IMR-90 (cell line): ENCODE measurements around the gene ITGA3. TPM values are rescaled to one million over a fixed set of nuclear protein-coding genes. Genes with fewer than 3 reads are reported as not detected.

Source experiments
- ATAC-seq: fragments of 200-7000 bp; cut with Tn5 transposase; 2 replicates; pipeline ENCODE4 v1.9.1; 2020; ENCODE audit warnings: low read depth, mild to moderate bottlenecking, moderate library complexity
- BruUV-seq: library from RNA; stranded (reverse); fragments of 400-500 nt; replicated peaks from 2 replicates; lab custom pipeline; 2021; lab: Mats Ljungman, UMichigan
- CTCF ChIA-PET: fragments of 300-600 bp; formaldehyde crosslinking; extraction: SDS; loops from one replicate; lab custom pipeline; 2021; ENCODE audit warnings: antibody characterized with exemption; lab: Yijun Ruan, JAX
- POLR2A ChIA-PET: fragments of 300-600 bp; sonication (Branson Sonifier 250); formaldehyde crosslinking; loops from one replicate; lab custom pipeline; 2022; ENCODE audit warnings: antibody characterized with exemption; ENCODE audit not compliant: unreplicated experiment; lab: Charles Lee
- DNase-seq: peaks from one replicate; pipeline ENCODE4 v3.0.0; 2013
- H2AFZ ChIP-seq: replicated peaks from 2 replicates; pipeline ENCODE3; 2013; ENCODE audit warnings: low read length, mild to moderate bottlenecking; ENCODE audit not compliant: poor library complexity
- H2AK5ac ChIP-seq: 2 replicates; pipeline ENCODE4 v1.6.1; 2013; ENCODE audit warnings: low read depth, low read length, inconsistent platforms
- H2AK9ac ChIP-seq: replicated peaks from 2 replicates; pipeline ENCODE3; 2013; ENCODE audit warnings: mild to moderate bottlenecking, low read depth, low read length, moderate library complexity; ENCODE audit not compliant: poor library complexity
- H2BK120ac ChIP-seq: 2 replicates; pipeline ENCODE4 v1.6.1; 2013; ENCODE audit warnings: low read depth, low read length, inconsistent platforms
- H2BK15ac ChIP-seq: 3 replicates; pipeline ENCODE4 v1.6.1; 2013; ENCODE audit warnings: low read depth, low read length, inconsistent platforms
- H2BK20ac ChIP-seq: 2 replicates; pipeline ENCODE4 v1.6.1; 2013; ENCODE audit warnings: low read depth, mild to moderate bottlenecking, inconsistent platforms, low read length, moderate library complexity
- H2BK5ac ChIP-seq: 2 replicates; pipeline ENCODE4 v1.6.1; 2013; ENCODE audit warnings: mild to moderate bottlenecking, low read depth, low read length, inconsistent platforms; ENCODE audit not compliant: poor library complexity, severe bottlenecking
- H3K14ac ChIP-seq: replicated peaks from 2 replicates; pipeline ENCODE4 v1.6.1; 2013; ENCODE audit warnings: low read depth, low read length, inconsistent platforms
- H3K18ac ChIP-seq: 2 replicates; pipeline ENCODE4 v1.6.1; 2013; ENCODE audit warnings: low read depth, low read length, control low read depth
- H3K23ac ChIP-seq: 2 replicates; pipeline ENCODE4 v1.6.1; 2013; ENCODE audit warnings: low read depth, low read length, inconsistent platforms
- H3K27ac ChIP-seq: 2 replicates; pipeline ENCODE4 v1.5.1; 2013; ENCODE audit warnings: mild to moderate bottlenecking, control low read depth, low read length; ENCODE audit not compliant: insufficient read depth
- H3K27me3 ChIP-seq: 2 replicates; pipeline ENCODE4 v1.6.1; 2013; ENCODE audit warnings: low read length; ENCODE audit not compliant: control insufficient read depth, insufficient read depth
- H3K36me3 ChIP-seq: 2 replicates; pipeline ENCODE4 v1.6.1; 2013; ENCODE audit warnings: low read length, mixed read lengths; ENCODE audit not compliant: control insufficient read depth, insufficient read depth
- H3K4ac ChIP-seq: 2 replicates; pipeline ENCODE4 v1.6.1; 2013; ENCODE audit warnings: low read depth, low read length, inconsistent platforms
- H3K4me1 ChIP-seq: 2 replicates; pipeline ENCODE4 v1.6.1; 2013; ENCODE audit warnings: low read length, mixed read lengths; ENCODE audit not compliant: control insufficient read depth, insufficient read depth
- H3K4me2 ChIP-seq: 2 replicates; pipeline ENCODE4 v1.6.1; 2013; ENCODE audit warnings: low read depth, mild to moderate bottlenecking, control low read depth, low read length, moderate library complexity
- H3K4me3 ChIP-seq: 2 replicates; pipeline ENCODE4 v1.5.1; 2013; ENCODE audit warnings: low read depth, mild to moderate bottlenecking, control low read depth, low read length, moderate library complexity; ENCODE audit not compliant: insufficient read depth
- H3K56ac ChIP-seq: 2 replicates; pipeline ENCODE4 v1.6.1; 2013; ENCODE audit warnings: low read length, inconsistent platforms; ENCODE audit not compliant: insufficient read depth; ENCODE audit errors: extremely low read depth
- H3K79me1 ChIP-seq, 2 experiments: 2 replicates each; pipeline ENCODE4 v1.6.1; 2013; ENCODE audit warnings: low read length in 2 of 2, inconsistent platforms in 1 of 2, low read depth in 1 of 2
- H3K9ac ChIP-seq: 2 replicates; pipeline ENCODE4 v1.6.1; 2013; ENCODE audit warnings: low read depth, low read length, control low read depth
- H3K9me1 ChIP-seq: 2 replicates; pipeline ENCODE4 v1.6.1; 2013; ENCODE audit warnings: low read length, inconsistent platforms; ENCODE audit not compliant: insufficient read depth
- H3K9me3 ChIP-seq: 2 replicates; pipeline ENCODE4 v1.6.1; 2013; ENCODE audit warnings: low read length; ENCODE audit not compliant: control insufficient read depth, insufficient read depth
- H4K20me1 ChIP-seq: 2 replicates; pipeline ENCODE4 v1.6.1; 2013; ENCODE audit warnings: low read length, inconsistent platforms; ENCODE audit not compliant: insufficient read depth
- H4K5ac ChIP-seq: 2 replicates; pipeline ENCODE4 v1.6.1; 2013; ENCODE audit warnings: mild to moderate bottlenecking, low read depth, low read length, control low read depth
- H4K8ac ChIP-seq, 2 experiments: 2 replicates each; pipeline ENCODE4 v1.6.1; 2013; ENCODE audit warnings: low read depth in 2 of 2, low read length in 2 of 2, control low read depth in 1 of 2, inconsistent platforms in 1 of 2
- H4K91ac ChIP-seq: 2 replicates; pipeline ENCODE4 v1.6.1; 2013; ENCODE audit warnings: low read depth, low read length, inconsistent platforms; ENCODE audit not compliant: insufficient read depth
- CEBPB ChIP-seq: IDR thresholded peaks from 2 replicates; pipeline ENCODE4 v1.6.1; 2012; ENCODE audit warnings: low read depth, low read length, improper control_type of control experiment
- RAD21 ChIP-seq: IDR thresholded peaks from 2 replicates; pipeline ENCODE4 v1.6.1; 2012; ENCODE audit warnings: low read length, improper control_type of control experiment
- WGBS, 2 experiments: methylation state at CpG; one replicate each; pipeline versions ENCODE4 v1.1.5 to v1.1.7; 2013; ENCODE audit warnings: missing lambda C conversion rate in 2 of 2; ENCODE audit not compliant: insufficient read length in 1 of 2; ENCODE audit errors: extremely low coverage in 2 of 2; 5-methylcytosine and 5-hydroxymethylcytosine counted together
- dilution Hi-C: fragments of 300-500 bp; cut with HindIII; formaldehyde crosslinking; loops from one replicate; pipeline ENCODE4 v1.14.3; 2018; ENCODE audit warnings: low sequenced_read_pairs; ENCODE audit not compliant: unreplicated experiment
- in situ Hi-C: fragments of 300-500 bp; cut with MboI; formaldehyde crosslinking; loops from 3 replicates; pipeline ENCODE4 v1.14.3; 2019; ENCODE audit warnings: low sequenced_read_pairs, inconsistent platforms, mixed read lengths
- intact Hi-C: fragments of 100-400 bp; cut with micrococcal nuclease; formaldehyde crosslinking; loops from 2 replicates; pipeline ENCODE4 v1.10.0; 2022
- polyA plus RNA-seq, 3 experiments: library from polyadenylated mRNA; depleted of rRNA; stranded (reverse); fragments of >200 nt; gene quantifications; 2 replicates each; pipeline ENCODE4 v1.2.3, GENCODE V29; 2012; ENCODE audit warnings: low replicate concordance in 1 of 3
- total RNA-seq: library from RNA; depleted of rRNA; stranded (reverse); fragments of >200 nt; gene quantifications from 2 replicates; pipeline ENCODE4 v1.2.3, GENCODE V29; 2012

Gene ITGA3
- total and polyA plus RNA-seq, 2 of the 4 experiments (the other 2 are of a cell fraction), result 78.0 to 202 TPM

DNA sequence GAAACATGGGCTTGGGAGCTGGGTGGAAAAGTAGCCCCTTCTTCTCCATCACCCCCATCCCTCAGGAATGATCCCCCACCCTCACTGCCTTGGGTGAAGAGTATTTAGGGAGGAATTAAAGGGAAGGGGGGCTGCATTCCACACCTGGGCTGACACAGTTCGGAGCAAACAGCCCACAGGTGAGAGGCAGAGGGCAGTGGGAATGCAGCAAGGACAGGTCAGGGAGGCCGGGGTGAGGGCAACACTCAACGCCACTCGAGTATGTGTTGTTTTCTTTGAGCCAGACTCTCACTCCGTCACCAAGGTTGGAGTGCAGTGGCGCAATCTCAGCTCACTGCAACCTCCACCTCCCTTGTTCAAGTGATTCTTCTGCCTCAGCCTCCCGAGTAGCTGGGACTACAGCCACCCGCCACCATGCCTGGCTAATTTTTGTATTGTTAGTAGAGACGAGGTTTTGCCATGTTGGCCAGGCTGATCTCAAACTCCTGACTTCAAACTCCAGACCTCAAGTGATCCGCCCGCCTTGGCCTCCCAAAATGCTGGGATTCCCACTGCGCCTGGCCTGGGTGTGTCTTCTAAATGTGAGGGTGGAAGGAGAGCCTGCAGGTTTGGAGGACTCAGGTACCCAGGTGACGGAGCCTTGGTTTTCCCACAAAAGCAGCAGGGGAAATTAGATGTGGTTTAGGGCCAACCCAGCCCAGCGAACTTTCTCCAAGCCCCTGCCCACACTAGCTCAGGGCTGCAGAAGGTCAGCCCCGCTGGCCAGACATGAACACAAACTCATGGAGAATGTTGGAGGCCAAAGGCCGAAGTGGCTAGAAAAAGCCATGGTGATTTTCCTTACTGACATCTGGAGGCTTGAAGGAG, 21.2 kb upstream of the ITGA3 start:
- ChIA-PET CTCF (interaction anchor here (0.6 to 1.3 kb wide), 2 partner anchors 59 to 60 kb away, joined by 3 to 4 read pairs; no protein-coding TSS in a partner anchor), POLR2A (no interaction called here)
- no peaks in the 10 kb centered on the region for H3K9me3 ChIP-seq
- no peak overlapping the region for H3K4me2 ChIP-seq
- H3K4ac ChIP-seq, result peak overlapping the region; percentile 80
- no peak overlapping the region for H3K27ac ChIP-seq
- no peak for DNase-seq
- H2AK5ac ChIP-seq, result peak overlapping the region; percentile 62
- peaks cover 38% of the 10 kb centered on the region for H3K4me1 ChIP-seq
- H4K5ac ChIP-seq, result no peak overlapping the region
- no peaks in the 10 kb centered on the region for H3K36me3 ChIP-seq
- peak overlapping the region; percentile 9 for H2AFZ ChIP-seq
- H2BK20ac ChIP-seq, result peak overlapping the region; percentile 79
- H4K91ac ChIP-seq, result peak overlapping the region; percentile 63
- dilution Hi-C loops (no loop called here), in situ Hi-C loops (no loop called here), intact Hi-C loops (loop anchor here (10.0 kb wide), 1 partner anchor 270 kb away; no protein-coding TSS in a partner anchor)
- peaks cover 0 to 7% of the 10 kb centered on the region in 2 experiments; a peak in 1 of 4 replicates for H3K79me1 ChIP-seq
- H4K8ac ChIP-seq, result peak overlapping the region in 1 of 2 experiments; percentile 53; a peak in 1 of 4 replicates
- no peaks in the 10 kb centered on the region for H4K20me1 ChIP-seq
- peak overlapping the region; percentile 65; the same call in 1 of the 2 replicates for H3K23ac ChIP-seq
- no peak overlapping the region for H3K9ac ChIP-seq
- TF ChIP-seq CEBPB (0 out of 2 replicates have a peak, but pooled peaks have one; percentile 21), RAD21 (no peak)
- H3K14ac ChIP-seq, result peak overlapping the region; percentile 73
- no peak overlapping the region; the same call in 1 of the 2 replicates for H3K56ac ChIP-seq
- peak overlapping the region; percentile 45; the same call in 1 of the 2 replicates for H3K18ac ChIP-seq
- no peaks in the 10 kb centered on the region for H3K27me3 ChIP-seq
- no peak overlapping the region for H3K4me3 ChIP-seq
- no peak for ATAC-seq
- no TSS peak for BruUV-seq
- peak overlapping the region; percentile 15 for H2AK9ac ChIP-seq
- peak overlapping the region; percentile 41; the same call in 1 of the 3 replicates for H2BK15ac ChIP-seq
- peaks cover 20% of the 10 kb centered on the region for H3K9me1 ChIP-seq
- WGBS, 2 experiments, result no CpG with 5 or more reads among the region's 16 CpGs
- peak overlapping the region; percentile 89 for H2BK120ac ChIP-seq
- H2BK5ac ChIP-seq, result peak overlapping the region; percentile 1
